Fibroblast of villous mesenchyme (primary cell): ENCODE measurements around the gene FDXACB1. TPM values are rescaled to one million over a fixed set of nuclear protein-coding genes. Genes with fewer than 3 reads are reported as not detected.

Experiments
- DNase-seq: peaks from one replicate; pipeline ENCODE4 v3.0.0-alpha.2; 2010; ENCODE audit warnings: low read depth
- H3K4me3 ChIP-seq: 2 replicates; pipeline ENCODE4 v1.5.1; 2011; ENCODE audit warnings: low read depth, mild to moderate bottlenecking, low read length
- small RNA-seq: library from RNA; depleted of rRNA; stranded (forward); fragments of <200 nt; gene quantifications from one replicate; pipeline ENCODE3, GENCODE V24; 2012
- total RNA-seq: library from RNA; depleted of rRNA; stranded (reverse); fragments of >200 nt; gene quantifications from 2 replicates; pipeline ENCODE4 v1.2.3, GENCODE V29; 2012
- TF ChIP-seq, protein P1 (sequence below): IDR thresholded peaks from 2 replicates; pipeline ENCODE4 v1.5.1; 2012; ENCODE audit warnings: low read depth, mild to moderate bottlenecking, low read length; ENCODE audit not compliant: insufficient read depth

Gene FDXACB1
- total RNA-seq, 1 donor = 4.3 TPM

DNA sequence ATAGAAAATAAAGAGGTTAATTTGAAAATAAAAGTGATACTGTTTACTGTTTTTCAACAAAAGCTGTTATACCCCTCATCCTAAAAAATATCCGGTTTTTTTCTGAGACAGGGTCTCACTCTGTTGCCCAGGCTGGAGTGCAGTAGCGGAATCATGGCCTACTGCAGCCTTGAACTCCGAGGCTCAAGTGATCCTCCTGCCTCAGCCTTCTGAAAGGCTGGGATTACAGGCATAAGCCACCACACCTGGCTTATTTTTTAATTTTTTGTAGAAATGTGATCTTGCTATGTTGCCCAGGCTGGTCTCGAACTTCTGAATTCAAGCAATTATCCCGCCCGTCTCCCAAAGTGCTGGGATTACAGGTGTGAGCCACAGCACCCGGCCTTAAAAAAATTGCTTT lies 43.3 kb downstream of the FDXACB1 start:
- TF ChIP-seq, protein P1, sequence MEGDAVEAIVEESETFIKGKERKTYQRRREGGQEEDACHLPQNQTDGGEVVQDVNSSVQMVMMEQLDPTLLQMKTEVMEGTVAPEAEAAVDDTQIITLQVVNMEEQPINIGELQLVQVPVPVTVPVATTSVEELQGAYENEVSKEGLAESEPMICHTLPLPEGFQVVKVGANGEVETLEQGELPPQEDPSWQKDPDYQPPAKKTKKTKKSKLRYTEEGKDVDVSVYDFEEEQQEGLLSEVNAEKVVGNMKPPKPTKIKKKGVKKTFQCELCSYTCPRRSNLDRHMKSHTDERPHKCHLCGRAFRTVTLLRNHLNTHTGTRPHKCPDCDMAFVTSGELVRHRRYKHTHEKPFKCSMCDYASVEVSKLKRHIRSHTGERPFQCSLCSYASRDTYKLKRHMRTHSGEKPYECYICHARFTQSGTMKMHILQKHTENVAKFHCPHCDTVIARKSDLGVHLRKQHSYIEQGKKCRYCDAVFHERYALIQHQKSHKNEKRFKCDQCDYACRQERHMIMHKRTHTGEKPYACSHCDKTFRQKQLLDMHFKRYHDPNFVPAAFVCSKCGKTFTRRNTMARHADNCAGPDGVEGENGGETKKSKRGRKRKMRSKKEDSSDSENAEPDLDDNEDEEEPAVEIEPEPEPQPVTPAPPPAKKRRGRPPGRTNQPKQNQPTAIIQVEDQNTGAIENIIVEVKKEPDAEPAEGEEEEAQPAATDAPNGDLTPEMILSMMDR = no peak
- no peak overlapping the region for H3K4me3 ChIP-seq

DNA sequence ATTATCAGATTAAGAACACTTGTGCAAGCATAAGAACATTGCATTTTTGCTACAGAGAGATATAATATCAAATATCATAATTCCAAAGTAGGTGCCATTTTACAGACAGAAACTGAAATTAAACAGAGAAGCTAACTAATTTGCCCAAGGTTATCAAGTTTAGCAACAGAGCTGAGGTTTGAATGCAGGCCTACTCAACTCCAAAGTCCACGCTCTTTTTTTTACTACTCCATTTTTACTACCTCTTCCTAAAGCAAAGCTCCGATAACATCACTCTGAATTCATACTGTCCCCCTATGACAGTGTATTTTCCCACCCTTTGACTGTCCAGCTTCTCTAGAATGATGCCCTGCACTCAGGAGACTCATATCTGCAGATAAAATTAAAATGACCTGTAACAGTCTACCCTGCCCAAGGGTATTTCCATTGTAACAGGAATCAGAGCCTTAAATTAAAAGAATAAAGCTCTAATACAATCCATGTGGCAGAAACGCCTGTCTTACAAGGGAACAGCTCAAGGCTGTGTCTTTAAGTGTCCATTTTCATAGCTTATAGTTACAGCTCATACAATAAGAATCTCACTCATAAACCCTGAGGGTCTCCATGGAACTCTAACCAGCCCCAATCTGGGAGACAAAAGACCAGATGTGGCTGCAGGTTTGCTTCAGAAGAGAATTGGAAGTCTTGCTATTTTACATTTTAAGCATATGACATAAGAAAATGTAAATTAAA lies 44.4 kb downstream of the FDXACB1 start:
- no peak for DNase-seq
- TF ChIP-seq, protein P1 = no peak
- H3K4me3 ChIP-seq = no peak overlapping the region

More for the DNA sequence above, 43.3 kb downstream of the FDXACB1 start:
- DNase-seq = no peak

DNA sequence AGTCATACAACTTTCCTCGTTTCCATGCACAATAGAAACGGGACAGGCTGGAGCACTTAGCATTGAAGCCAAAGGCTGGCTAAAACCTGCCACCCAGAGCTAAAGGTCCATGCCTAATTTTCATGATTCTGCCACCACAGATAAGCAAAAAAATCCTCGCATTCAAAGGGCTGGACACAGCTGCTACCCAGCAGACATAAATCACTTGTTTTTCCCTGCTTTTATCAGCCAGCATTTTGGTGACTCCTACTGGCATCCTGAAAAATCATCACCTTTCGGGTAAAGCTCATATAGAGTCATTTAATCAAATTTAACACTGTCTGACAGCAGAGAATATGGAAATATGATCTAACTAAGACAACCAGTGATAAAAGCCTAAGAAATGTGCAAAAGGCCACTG lies 45.4 kb downstream of the FDXACB1 start:
- peak; percentile 60 for DNase-seq
- no peak overlapping the region for H3K4me3 ChIP-seq
- TF ChIP-seq, protein P1 = peak; percentile 26

DNA sequence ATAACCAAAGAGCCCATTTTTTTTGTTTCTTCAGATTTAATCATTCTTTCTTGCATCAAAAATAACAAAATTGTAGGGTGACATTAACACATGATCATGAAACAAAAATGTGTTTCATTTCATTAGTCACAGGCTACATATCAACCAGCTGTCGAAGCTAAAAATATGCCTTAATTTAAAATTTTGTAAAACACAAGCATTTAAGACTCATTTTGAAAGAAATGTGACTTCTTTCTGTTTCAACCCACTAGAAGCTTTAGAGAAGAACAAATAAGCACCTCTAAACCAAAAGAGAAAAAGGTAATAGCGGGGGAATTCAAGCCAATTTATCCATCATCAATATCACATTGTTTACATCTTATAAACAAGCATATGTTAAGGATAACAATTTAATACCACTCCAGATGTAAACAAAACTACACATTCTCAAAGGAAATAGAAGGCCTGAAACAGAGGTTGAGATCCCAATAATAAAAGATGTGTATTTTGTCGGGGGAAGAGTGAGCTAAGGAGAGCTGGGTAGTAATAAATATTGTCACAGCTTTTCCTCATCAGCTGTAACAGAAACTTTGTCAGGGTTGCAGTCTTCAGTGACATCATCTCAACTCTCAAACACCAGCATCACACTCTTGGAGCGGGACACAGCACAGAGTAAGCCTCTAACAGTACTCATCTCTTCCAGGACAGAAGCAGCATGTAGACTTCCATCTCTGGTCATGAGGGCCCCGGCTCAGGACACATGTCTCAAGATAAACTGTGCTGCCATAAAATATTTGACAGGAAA lies 49.6 kb downstream of the FDXACB1 start:
- TF ChIP-seq, protein P1 = no peak
- no peak overlapping the region for H3K4me3 ChIP-seq

DNA sequence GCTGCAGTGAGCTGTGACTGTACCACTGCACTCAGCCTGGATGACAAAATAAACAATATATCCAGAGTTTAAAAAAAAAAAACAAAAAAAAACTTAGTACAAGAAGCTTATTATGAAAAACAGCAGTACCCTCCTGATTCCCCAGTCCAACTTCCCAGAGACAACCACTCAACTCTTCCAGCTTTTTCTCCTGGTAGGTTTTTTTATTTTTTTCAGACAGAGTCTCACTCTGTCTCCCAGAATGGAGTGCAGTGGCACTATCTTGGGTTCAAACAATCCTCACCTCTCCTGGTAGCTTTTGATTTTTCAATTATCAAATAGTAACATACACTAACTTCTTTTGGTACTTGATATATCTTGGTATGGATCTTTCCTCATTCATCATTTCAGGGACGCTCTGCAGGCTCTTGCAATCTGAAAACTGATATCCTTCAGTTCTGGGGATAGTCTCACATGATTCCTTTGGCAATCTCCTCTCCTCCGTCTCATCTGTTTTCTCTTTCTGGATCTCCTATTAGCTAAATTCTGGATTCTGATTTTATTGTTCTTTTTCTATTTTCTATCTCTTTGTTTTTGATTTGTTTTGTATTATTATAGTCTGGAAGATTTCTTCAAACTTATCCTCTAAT lies 52.5 kb downstream of the FDXACB1 start:
- no peak for DNase-seq
- TF ChIP-seq, protein P1 = no peak
- H3K4me3 ChIP-seq = no peak overlapping the region

More for the DNA sequence above, 49.6 kb downstream of the FDXACB1 start:
- no peak for DNase-seq

Small RNA genes within 50 kb of the gene (small RNA-seq; reads per million reads assigned to genes)
- gene C11orf52 = not detected
- gene GNG5P3 = not detected
- not detected for gene RNA5SP351
- gene RPL37AP8 = not detected

Other genes with a start within 250 kb of the FDXACB1 start
- 25.1 and 38.9 TPM in 2 replicates for gene PPP2R1B, start 112.8 kb downstream of the FDXACB1 start, total RNA-seq
- 35.8 and 49.7 TPM in 2 replicates for gene ALG9, start 7.6 kb downstream of the FDXACB1 start, total RNA-seq
- 4.3 and 7.7 TPM in 2 replicates for gene CFAP68, start 376 bp upstream of the FDXACB1 start, total RNA-seq
- gene CRYAB, start 32.6 kb upstream of the FDXACB1 start, total RNA-seq = 11.0 and 20.7 TPM in 2 replicates
- 0.43 and 0.64 TPM in 2 replicates for gene HSPB2, start 33.6 kb upstream of the FDXACB1 start, total RNA-seq
- gene C11orf52, start 39.7 kb upstream of the FDXACB1 start, total RNA-seq = 0.32 and 0.86 TPM in 2 replicates
- gene DIXDC1, start 58.2 kb upstream of the FDXACB1 start, total RNA-seq = 27.1 and 30.2 TPM in 2 replicates
- 49.6 and 56.6 TPM in 2 replicates for gene DLAT, start 146.2 kb upstream of the FDXACB1 start, total RNA-seq
- 1.3 and 2.6 TPM in 2 replicates for gene PIH1D2, start 194.9 kb upstream of the FDXACB1 start, total RNA-seq
- 20.6 and 30.7 TPM in 2 replicates for gene NKAPD1, start 195.1 kb upstream of the FDXACB1 start, total RNA-seq
- 57.0 and 64.3 TPM in 2 replicates for gene TIMM8B, start 207.6 kb upstream of the FDXACB1 start, total RNA-seq
- 121 and 140 TPM in 2 replicates for gene SDHD, start 207.7 kb upstream of the FDXACB1 start, total RNA-seq